Spinal cord (tissue), 10 donors: ENCODE results near the gene UBE2I. TPM values are rescaled to one million over a fixed set of nuclear protein-coding genes. Genes with fewer than 3 reads are reported as not detected.
"Not testable (repeated sequence)": the region's sequence is repeated elsewhere in the genome, so short reads cannot be mapped to it uniquely, and the experiment has no call there.

Experiments used
- DNase-seq, 6 donors: peaks; one replicate each; pipeline versions ENCODE4 v3.0.0 to v3.0.0-alpha.2; 2013 to 2015; ENCODE audit warnings: low spot score in 6 of 6, low read depth in 4 of 6
- H3K27ac ChIP-seq: one replicate; pipeline ENCODE4 v1.5.1; 2013; ENCODE audit warnings: low read depth, low read length, control low read depth
- H3K27me3 ChIP-seq: one replicate; pipeline ENCODE4 v1.6.1; 2013; ENCODE audit warnings: low read length; ENCODE audit not compliant: control insufficient read depth, insufficient read depth
- H3K36me3 ChIP-seq: one replicate; pipeline ENCODE4 v1.6.1; 2013; ENCODE audit warnings: low read length; ENCODE audit not compliant: control insufficient read depth, insufficient read depth
- H3K4me1 ChIP-seq: one replicate; pipeline ENCODE4 v1.6.1; 2013; ENCODE audit warnings: low read length; ENCODE audit not compliant: control insufficient read depth, insufficient read depth
- H3K4me3 ChIP-seq: one replicate; pipeline ENCODE4 v1.5.1; 2013; ENCODE audit warnings: low read depth, low read length, control low read depth
- H3K9me3 ChIP-seq: one replicate; pipeline ENCODE4 v1.6.1; 2013; ENCODE audit warnings: low read length; ENCODE audit not compliant: control insufficient read depth, insufficient read depth
- WGBS: methylation state at CpG from one replicate; pipeline ENCODE4 v1.1.5; 2013; ENCODE audit warnings: missing lambda C conversion rate; ENCODE audit not compliant: insufficient coverage; 5-methylcytosine and 5-hydroxymethylcytosine counted together
- polyA plus RNA-seq, 2 donors: library from polyadenylated mRNA; unstranded; fragments of 120-200 nt; gene quantifications; one replicate each; pipeline ENCODE4 v1.2.1, GENCODE V29; 2013; ENCODE audit not compliant: insufficient read length in 2 of 2
- total RNA-seq, 2 donors: library from RNA; depleted of rRNA in 1 of 2; stranded (reverse); fragments of 120-200 nt in 1 of 2; fragments of >200 nt in 1 of 2; gene quantifications; one replicate each; pipeline versions ENCODE4 v1.2.3 to v1.2.4, GENCODE V29; 2013 to 2014
- donor health status: healthy.

UBE2I gene
- total and polyA plus RNA-seq, 4 donors, result 28.7 to 139 (median 82.3) TPM

DNA sequence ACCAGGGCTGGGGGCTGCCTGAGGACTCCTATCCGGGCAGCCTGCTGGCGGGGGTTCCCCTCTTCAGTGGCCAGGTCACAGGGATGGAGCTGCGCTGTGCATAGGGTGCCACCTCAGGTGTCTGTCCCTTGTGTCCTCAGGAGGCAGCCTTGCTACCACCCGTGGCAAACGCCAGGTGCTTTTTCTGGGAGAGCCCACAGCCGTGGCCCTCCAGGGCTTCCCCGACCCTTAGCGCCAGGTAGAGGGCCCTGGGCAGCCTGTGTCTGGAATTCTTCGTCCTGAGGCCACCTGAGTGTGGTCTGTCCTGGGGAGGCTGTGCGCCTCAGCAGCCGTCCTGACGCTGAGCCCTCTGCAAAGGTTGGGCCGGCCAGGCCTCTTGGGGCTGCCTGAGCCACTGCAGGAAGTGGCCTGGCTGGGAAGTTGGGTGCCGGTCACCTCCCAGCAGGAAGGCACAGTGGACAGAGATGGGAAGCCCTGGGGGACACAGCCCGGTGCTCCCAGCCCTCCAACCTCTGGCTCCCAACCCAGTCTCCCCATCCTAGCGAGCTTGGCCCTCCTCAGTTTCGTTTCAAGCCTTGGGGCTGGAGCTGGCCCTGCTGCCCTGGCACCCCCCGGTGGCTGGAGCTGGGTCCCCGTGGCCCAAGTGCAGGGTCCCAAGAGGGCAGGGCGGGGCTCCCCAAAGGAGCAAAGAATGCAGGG is 16.4 kb downstream of the UBE2I start:
- Histone ChIP-seq H3K4me3 (no peak overlapping the region), H3K27me3 (peaks cover 7% of the 10 kb centered on the region), H3K9me3 (no peaks in the 10 kb centered on the region), H3K4me1 (peaks cover 9% of the 10 kb centered on the region), H3K27ac (no peak overlapping the region), H3K36me3 (peaks cover 65% of the 10 kb centered on the region)
- DNase-seq, result no peak
- 74% methylated on average over 18 of the region's 20 CpGs for WGBS

DNA sequence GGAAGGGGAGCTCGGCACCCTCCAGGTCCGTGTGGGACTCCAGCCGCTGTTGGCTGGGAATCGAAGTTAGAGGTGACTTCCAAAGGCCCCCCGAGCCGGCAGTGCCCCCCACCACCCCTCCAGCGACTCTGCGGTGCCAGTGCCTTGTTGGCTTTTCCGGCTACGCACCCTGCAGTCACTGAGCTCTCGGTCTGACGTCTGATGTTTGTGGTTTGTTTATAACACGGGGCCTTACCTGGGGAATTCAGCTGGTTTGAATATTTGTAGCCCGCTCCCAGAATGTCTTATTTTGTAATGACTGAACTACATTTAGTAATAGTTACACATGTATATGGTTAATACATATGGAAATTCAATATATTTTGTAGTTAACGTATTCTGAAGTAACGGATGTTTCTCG is 17.0 kb downstream of the UBE2I start:
- Histone ChIP-seq H3K4me1 (peaks cover 11% of the 10 kb centered on the region), H3K36me3 (peaks cover 59% of the 10 kb centered on the region), H3K27me3 (peaks cover 9% of the 10 kb centered on the region), H3K9me3 (no peaks in the 10 kb centered on the region), H3K4me3 (no peak overlapping the region), H3K27ac (no peak overlapping the region)
- WGBS, result 68% methylated on average over 6 of the region's 17 CpGs
- DNase-seq, result no peak

GRCh38 chr16:1326946-1327618 is 17.6 kb downstream of the UBE2I start:
- WGBS, result 78% methylated on average over 16 of the region's 17 CpGs
- H3K4me3 ChIP-seq, result no peak overlapping the region
- H3K27me3 ChIP-seq, result peaks cover 16% of the 10 kb centered on the region
- peaks cover 53% of the 10 kb centered on the region for H3K36me3 ChIP-seq
- H3K9me3 ChIP-seq, result no peaks in the 10 kb centered on the region
- peaks cover 17% of the 10 kb centered on the region for H3K4me1 ChIP-seq
- H3K27ac ChIP-seq, result no peak overlapping the region
- no peak for DNase-seq

DNA sequence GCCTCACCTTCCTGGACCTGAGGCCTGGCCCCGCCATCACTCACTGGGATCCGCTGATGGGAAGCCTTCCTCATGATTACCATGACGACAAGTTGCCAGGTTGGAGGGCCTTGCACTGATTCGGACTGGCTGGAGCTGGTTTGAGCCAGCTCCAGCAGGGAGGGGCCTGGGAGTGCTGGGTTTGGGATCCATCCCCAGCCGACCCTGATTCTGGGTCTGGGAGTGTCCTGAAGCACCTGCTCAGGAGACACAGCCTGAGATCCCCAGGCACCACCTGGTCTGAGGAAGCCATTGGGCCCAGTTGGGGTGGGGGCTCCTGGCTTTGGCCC is 18.1 kb downstream of the UBE2I start:
- Histone ChIP-seq H3K9me3 (no peaks in the 10 kb centered on the region), H3K4me3 (no peak overlapping the region), H3K27ac (no peak overlapping the region), H3K36me3 (peaks cover 50% of the 10 kb centered on the region), H3K27me3 (peaks cover 21% of the 10 kb centered on the region), H3K4me1 (peaks cover 22% of the 10 kb centered on the region)
- no peak for DNase-seq
- 54% methylated on average over 5 of the region's 5 CpGs for WGBS

GRCh38 chr16:1328136-1328535 is 18.7 kb downstream of the UBE2I start:
- Histone ChIP-seq H3K36me3 (peaks cover 44% of the 10 kb centered on the region), H3K4me1 (peaks cover 27% of the 10 kb centered on the region), H3K27me3 (peaks cover 27% of the 10 kb centered on the region)
- not testable (repeated sequence) for DNase-seq, H3K27ac ChIP-seq, H3K4me3 ChIP-seq, H3K9me3 ChIP-seq
- 97% methylated on average over 20 of the region's 20 CpGs for WGBS

DNA sequence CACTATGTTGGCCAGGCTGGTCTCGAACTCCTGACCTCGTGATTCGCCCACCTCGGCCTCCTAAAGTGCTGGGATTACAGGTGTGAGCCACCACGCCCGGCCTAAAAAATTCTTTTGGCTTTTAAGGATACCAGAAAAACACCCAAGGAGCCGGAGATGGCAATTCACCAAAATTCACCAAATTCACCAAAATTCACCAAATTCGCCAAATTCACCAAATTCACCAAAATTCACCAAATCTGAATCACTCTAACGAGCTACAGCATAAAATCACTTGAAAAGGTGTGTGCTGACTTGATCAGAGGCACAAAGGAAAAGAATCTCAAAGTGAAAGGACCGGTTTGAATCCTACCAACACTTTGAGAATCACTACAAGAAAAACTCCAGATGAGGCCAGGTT is 19.5 kb downstream of the UBE2I start:
- peaks cover 36% of the 10 kb centered on the region for H3K36me3 ChIP-seq
- 91% methylated on average over 9 of the region's 10 CpGs for WGBS
- H3K4me1 ChIP-seq, result peaks cover 25% of the 10 kb centered on the region

GRCh38 chr16:1330260-1330914 is 21.0 kb downstream of the UBE2I start:
- Histone ChIP-seq H3K27me3 (peaks cover 43% of the 10 kb centered on the region), H3K36me3 (peaks cover 28% of the 10 kb centered on the region), H3K4me3 (no peak overlapping the region), H3K9me3 (no peaks in the 10 kb centered on the region), H3K27ac (no peak overlapping the region), H3K4me1 (peaks cover 37% of the 10 kb centered on the region)
- DNase-seq, result no peak
- 53% methylated on average over 16 of the region's 17 CpGs for WGBS

More for the DNA sequence above, 19.5 kb downstream of the UBE2I start:
- H3K9me3 ChIP-seq, DNase-seq, H3K27ac ChIP-seq, H3K4me3 ChIP-seq: not testable (repeated sequence)
- peaks cover 31% of the 10 kb centered on the region for H3K27me3 ChIP-seq

DNA sequence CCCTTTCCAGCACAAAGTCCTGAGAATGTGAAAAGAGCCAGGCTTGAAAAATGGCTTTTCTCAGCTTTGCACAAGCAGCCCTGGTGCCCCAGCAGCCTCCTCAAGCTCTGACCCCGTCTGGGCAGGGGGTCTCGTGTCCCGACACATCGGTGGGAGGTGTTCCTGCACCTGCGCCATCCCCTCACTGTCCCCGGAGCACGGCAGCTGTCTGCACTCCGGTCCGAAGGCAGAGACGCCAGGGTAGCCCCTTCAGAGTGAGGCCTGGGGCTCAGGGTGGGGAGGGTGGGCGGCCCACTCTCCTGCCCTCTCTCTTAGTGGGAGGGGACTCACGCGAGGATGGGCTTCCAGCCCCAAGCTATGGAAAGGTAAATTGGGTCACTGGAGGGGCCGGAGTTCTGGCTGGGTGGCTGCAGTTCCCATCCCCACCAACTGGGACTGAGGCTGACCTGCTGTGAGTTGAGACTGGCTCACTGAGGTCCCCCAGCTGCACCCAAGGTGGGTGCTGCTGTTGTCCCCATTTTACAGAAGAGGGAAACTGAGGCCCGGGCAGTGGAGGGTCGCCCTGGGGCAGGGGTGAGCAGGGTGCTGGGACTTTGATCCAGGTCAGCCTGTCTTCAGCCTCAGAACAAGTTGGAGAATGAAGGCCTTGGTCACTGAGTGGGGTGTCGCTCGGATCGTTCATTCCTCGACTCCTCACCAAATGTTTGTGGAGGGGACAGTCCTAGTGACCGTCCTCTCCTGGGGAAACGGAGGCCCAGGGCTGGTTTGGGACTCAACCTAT is 21.7 kb downstream of the UBE2I start:
- no peak overlapping the region for H3K4me3 ChIP-seq
- H3K36me3 ChIP-seq, result peaks cover 20% of the 10 kb centered on the region
- DNase-seq, result no peak
- no peak overlapping the region for H3K27ac ChIP-seq
- H3K9me3 ChIP-seq, result no peaks in the 10 kb centered on the region
- peaks cover 45% of the 10 kb centered on the region for H3K4me1 ChIP-seq
- H3K27me3 ChIP-seq, result peaks cover 43% of the 10 kb centered on the region
- 44% methylated on average over 15 of the region's 22 CpGs for WGBS
